ENCODE results near the gene ITFG1. TPM values are rescaled to one million over a fixed set of nuclear protein-coding genes. Genes with fewer than 3 reads are reported as not detected.
"Not testable (repeated sequence)": the region's sequence is repeated elsewhere in the genome, so short reads cannot be mapped to it uniquely, and the experiment has no call there.

ITFG1 gene
- total RNA-seq, 1 donor from 2014 or later = 50.3 TPM

DNA sequence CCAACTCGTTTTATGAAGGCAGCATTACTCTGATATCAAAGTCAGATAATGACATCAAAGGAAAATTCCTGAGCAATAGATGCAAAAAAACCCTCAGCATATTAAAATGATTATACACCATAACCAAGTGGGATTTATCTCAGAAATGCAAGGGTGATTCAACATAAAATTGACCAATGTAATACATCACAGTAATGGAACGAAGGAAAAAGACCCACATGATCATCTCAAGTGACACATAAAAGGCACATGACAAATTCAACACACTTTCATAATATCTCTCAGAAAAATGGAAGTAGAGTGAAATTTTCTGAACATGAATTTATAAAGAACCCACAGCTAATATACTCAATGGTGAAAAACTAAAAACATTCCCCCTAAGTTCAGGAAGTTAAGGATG, 118.8 kb downstream of the ITFG1 start:
- DNase-seq (ENCODE audit: low read depth) = no peak
- no peak for TF ChIP-seq CTCF (conservative IDR thresholded peaks at IDR 0.05; ENCODE audit: low read depth, low read length)
- H3K4me3 ChIP-seq (ENCODE audit: low read depth, low read length) = no peak overlapping the region

- DNase-seq (ENCODE audit: low read depth) = not testable (repeated sequence)
These were observed 130.3 kb downstream of the ITFG1 start for GRCh38 chr16:47330562-47330961.

DNA sequence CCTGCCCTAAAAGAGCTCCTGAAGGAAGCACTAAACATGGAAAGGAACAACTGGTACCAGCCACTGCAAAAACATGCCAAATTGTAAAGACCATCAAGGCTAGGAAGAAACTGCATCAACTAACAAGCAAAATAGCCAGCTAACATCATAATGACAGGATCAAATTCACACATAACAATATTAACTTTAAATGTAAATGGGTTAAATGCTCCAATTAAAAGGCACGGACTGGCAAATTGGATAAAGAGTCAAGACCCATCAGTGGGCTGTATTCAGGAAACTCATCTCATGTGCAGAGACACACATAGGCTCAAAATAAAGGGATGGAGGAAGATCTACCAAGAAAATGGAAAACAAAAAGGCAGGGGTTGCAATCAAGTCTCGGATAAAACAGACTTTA, 136.6 kb downstream of the ITFG1 start:
- not testable (repeated sequence) for DNase-seq (ENCODE audit: low read depth); H3K4me3 ChIP-seq (ENCODE audit: low read depth, low read length)

More at GRCh38 chr16:47330562-47330961, 130.3 kb downstream of the ITFG1 start:
- H3K4me3 ChIP-seq (ENCODE audit: low read depth, low read length) = not testable (repeated sequence)

GRCh38 chr16:47323241-47323640, 137.6 kb downstream of the ITFG1 start:
- no peak for TF ChIP-seq CTCF (conservative IDR thresholded peaks at IDR 0.05; ENCODE audit: low read depth, low read length)
- H3K4me3 ChIP-seq (ENCODE audit: low read depth, low read length) = no peak overlapping the region
- no peak for DNase-seq (ENCODE audit: low read depth)

- H3K4me3 ChIP-seq (ENCODE audit: low read depth, low read length) = no peak overlapping the region
- no peak for DNase-seq (ENCODE audit: low read depth)
- TF ChIP-seq CTCF (conservative IDR thresholded peaks at IDR 0.05; ENCODE audit: low read depth, low read length) = no peak
These were observed 140.1 kb downstream of the ITFG1 start for GRCh38 chr16:47320546-47321310.

- no peak overlapping the region for H3K4me3 ChIP-seq (ENCODE audit: low read depth, low read length)
- no peak for DNase-seq (ENCODE audit: low read depth)
- no peak for TF ChIP-seq CTCF (conservative IDR thresholded peaks at IDR 0.05; ENCODE audit: low read depth, low read length)
These were observed 143.2 kb downstream of the ITFG1 start for GRCh38 chr16:47317465-47318240.

- no peak for DNase-seq (ENCODE audit: low read depth)
- no peak for TF ChIP-seq CTCF (conservative IDR thresholded peaks at IDR 0.05; ENCODE audit: low read depth, low read length)
- H3K4me3 ChIP-seq (ENCODE audit: low read depth, low read length) = no peak overlapping the region
These were observed 144.3 kb downstream of the ITFG1 start for GRCh38 chr16:47316442-47317015.

Data from epithelial cell of proximal tubule (primary cell).